ENCODE data around the gene HS3ST3B1. TPM values are rescaled to one million over a fixed set of nuclear protein-coding genes. Genes with fewer than 3 reads are reported as not detected.

The HS3ST3B1 gene
- total and polyA plus RNA-seq, 2 of the 4 experiments (the other 2 are of a cell fraction): 3.1 to 4.3 TPM

- dilution Hi-C loops (cut with HindIII; ENCODE audit: low sequenced_read_pairs, unreplicated experiment): no loop called here
- Histone ChIP-seq H3K9me1 (ENCODE audit: insufficient read depth, low read length) (peaks cover 8% of the 10 kb centered on the region; the same call in 1 of the 2 replicates), H3K23ac (ENCODE audit: low read depth, low read length) (peak overlapping the region; percentile 88), H2AK5ac (ENCODE audit: low read depth, low read length) (peak overlapping the region; percentile 87; the same call in 1 of the 2 replicates), H3K4ac (ENCODE audit: low read depth, low read length) (peak overlapping the region; percentile 88), H3K4me3 (ENCODE audit: insufficient read depth, low read depth, low read length) (peak overlapping the region; percentile 95), H3K27me3 (ENCODE audit: control insufficient read depth, insufficient read depth, low read length) (no peaks in the 10 kb centered on the region), H2AFZ (replicated peaks; ENCODE audit: low read length, poor library complexity) (peak overlapping the region; percentile 80), H2BK5ac (ENCODE audit: low read depth, low read length, poor library complexity, severe bottlenecking) (peak overlapping the region; percentile 56), H4K20me1 (ENCODE audit: insufficient read depth, low read length) (peaks cover 18% of the 10 kb centered on the region; the same call in 1 of the 2 replicates), H3K36me3 (ENCODE audit: control insufficient read depth, insufficient read depth, low read length) (peaks cover 3% of the 10 kb centered on the region), H3K27ac (ENCODE audit: insufficient read depth, low read length) (peak overlapping the region; percentile 84), H3K9ac (ENCODE audit: low read depth, low read length) (peak overlapping the region; percentile 91), H3K14ac (replicated peaks; ENCODE audit: low read depth, low read length) (peak overlapping the region; percentile 86), H3K4me1 (ENCODE audit: control insufficient read depth, insufficient read depth, low read length) (peaks cover 8% of the 10 kb centered on the region), H4K91ac (ENCODE audit: insufficient read depth, low read depth, low read length) (peak overlapping the region; percentile 66), H3K9me3 (ENCODE audit: control insufficient read depth, insufficient read depth, low read length) (no peaks in the 10 kb centered on the region), H3K56ac (ENCODE audit: extremely low read depth, insufficient read depth, low read length) (peak overlapping the region; percentile 66; the same call in 1 of the 2 replicates), H3K4me2 (ENCODE audit: low read depth, low read length) (peak overlapping the region; percentile 94), H4K8ac (ENCODE audit: low read depth in 2 of 2, low read length in 2 of 2) (peak overlapping the region; percentile 44 to 55; a peak in 3 of 4 replicates), H3K79me1 (ENCODE audit: low read depth in 1 of 2, low read length in 2 of 2) (peaks cover 14 to 35% of the 10 kb centered on the region in 2 experiments), H2BK20ac (ENCODE audit: low read depth, low read length) (peak overlapping the region; percentile 13), H2BK15ac (ENCODE audit: low read depth, low read length) (peak overlapping the region; percentile 77; the same call in 1 of the 3 replicates), H2BK120ac (ENCODE audit: low read depth, low read length) (peak overlapping the region; percentile 79), H3K18ac (ENCODE audit: low read depth, low read length) (peak overlapping the region; percentile 67), H2AK9ac (replicated peaks; ENCODE audit: low read depth, low read length, poor library complexity) (peak overlapping the region; percentile 53), H4K5ac (ENCODE audit: low read depth, low read length) (peak overlapping the region; percentile 36)
- in situ Hi-C loops (cut with MboI; ENCODE audit: low sequenced_read_pairs): loop anchor here (5.0 to 10.0 kb wide), 3 partner anchors 239 to 966 kb away; partner anchors contain the start of gene COX10
- BruUV-seq (replicated peaks): no TSS peak
- ChIA-PET CTCF (interaction anchor here (0.8 to 1.4 kb wide), 2 partner anchors 624 to 853 kb away, joined by 3 read pairs; no protein-coding TSS in a partner anchor), POLR2A (ENCODE audit: unreplicated experiment) (interaction anchor here (0.5 kb wide), 1 partner anchor 1075 kb away, joined by 3 read pairs; no protein-coding TSS in a partner anchor)
- no peak for ATAC-seq (ENCODE audit: low read depth)
- no peak for DNase-seq
- peak; percentile 69 for TF ChIP-seq BHLHE40 (IDR thresholded peaks at IDR 0.05; ENCODE audit: low read depth, low read length)
- TF ChIP-seq RAD21 (IDR thresholded peaks at IDR 0.05; ENCODE audit: low read length): no peak
- TF ChIP-seq NFE2L2 (IDR thresholded peaks at IDR 0.05; ENCODE audit: low read depth, low read length): no peak
- TF ChIP-seq MXI1 (IDR thresholded peaks at IDR 0.05; ENCODE audit: borderline replicate concordance, low read depth, low read length): peak; percentile 56; the same call in 1 of the 2 replicates
- 8% methylated on average over 30 of the region's 56 CpGs; no CpG with 5 or more reads in 1 of the 2 experiments for WGBS, 2 experiments (ENCODE audit: extremely low coverage in 2 of 2, insufficient read length in 1 of 2)
- intact Hi-C loops (cut with micrococcal nuclease): loop anchor here (2.0 to 5.0 kb wide), 2 partner anchors 435 to 869 kb away; no protein-coding TSS in a partner anchor
Observed at GRCh38 chr17:14303343-14304221, 2.7 kb downstream of the HS3ST3B1 start.
